Measurements from ENCODE around the gene TSNAXIP1. TPM values are rescaled to one million over a fixed set of nuclear protein-coding genes. Genes with fewer than 3 reads are reported as not detected.

TSNAXIP1 gene
- total RNA-seq, 1 donor = 0.99 TPM

DNA sequence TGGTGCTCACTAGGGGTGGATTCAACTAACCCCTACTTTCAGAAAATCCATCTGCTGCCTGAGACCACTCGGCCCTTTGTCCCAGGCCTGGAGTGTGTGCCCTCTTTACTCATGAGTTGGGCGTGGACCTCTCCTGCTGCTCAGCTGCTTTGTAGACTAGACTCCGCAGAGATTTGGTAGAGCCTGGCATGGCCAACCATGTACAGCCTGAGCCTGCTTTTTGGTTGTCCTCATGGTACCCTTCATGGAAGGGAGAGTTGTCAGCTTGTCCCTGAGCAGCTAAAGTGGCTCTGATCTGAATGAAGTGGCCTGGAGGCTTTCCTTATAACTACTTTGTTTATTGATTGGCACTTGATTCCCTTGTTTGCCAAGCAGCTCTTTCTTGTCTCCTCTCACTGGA is 67.7 kb downstream of the TSNAXIP1 start:
- TF ChIP-seq, protein P1, sequence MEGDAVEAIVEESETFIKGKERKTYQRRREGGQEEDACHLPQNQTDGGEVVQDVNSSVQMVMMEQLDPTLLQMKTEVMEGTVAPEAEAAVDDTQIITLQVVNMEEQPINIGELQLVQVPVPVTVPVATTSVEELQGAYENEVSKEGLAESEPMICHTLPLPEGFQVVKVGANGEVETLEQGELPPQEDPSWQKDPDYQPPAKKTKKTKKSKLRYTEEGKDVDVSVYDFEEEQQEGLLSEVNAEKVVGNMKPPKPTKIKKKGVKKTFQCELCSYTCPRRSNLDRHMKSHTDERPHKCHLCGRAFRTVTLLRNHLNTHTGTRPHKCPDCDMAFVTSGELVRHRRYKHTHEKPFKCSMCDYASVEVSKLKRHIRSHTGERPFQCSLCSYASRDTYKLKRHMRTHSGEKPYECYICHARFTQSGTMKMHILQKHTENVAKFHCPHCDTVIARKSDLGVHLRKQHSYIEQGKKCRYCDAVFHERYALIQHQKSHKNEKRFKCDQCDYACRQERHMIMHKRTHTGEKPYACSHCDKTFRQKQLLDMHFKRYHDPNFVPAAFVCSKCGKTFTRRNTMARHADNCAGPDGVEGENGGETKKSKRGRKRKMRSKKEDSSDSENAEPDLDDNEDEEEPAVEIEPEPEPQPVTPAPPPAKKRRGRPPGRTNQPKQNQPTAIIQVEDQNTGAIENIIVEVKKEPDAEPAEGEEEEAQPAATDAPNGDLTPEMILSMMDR (IDR thresholded peaks at IDR 0.05; ENCODE audit: insufficient read depth, low read length) = no peak
- no peak for DNase-seq (ENCODE audit: low read depth)
- peak overlapping the region; percentile 89 for H3K4me3 ChIP-seq (ENCODE audit: low read depth, low read length)

DNA sequence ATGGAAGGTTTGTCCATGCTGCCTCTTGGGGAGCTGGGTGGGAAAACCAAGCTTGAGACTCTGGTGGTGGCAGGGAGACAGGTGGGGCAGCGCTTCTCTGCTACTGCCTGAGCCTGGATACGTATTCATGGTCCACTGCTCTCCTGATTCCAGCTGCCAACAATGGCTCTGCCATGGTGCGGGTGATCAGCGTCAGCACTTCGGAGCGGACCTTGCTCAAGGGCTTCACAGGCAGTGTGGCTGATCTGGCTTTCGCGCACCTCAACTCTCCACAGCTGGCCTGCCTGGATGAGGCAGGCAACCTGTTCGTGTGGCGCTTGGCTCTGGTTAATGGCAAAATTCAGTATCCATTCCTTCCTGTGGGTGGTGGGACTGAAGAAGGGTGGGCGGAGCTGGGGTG is 70.4 kb downstream of the TSNAXIP1 start:
- H3K4me3 ChIP-seq (ENCODE audit: low read depth, low read length) = no peak overlapping the region
- TF ChIP-seq, protein P1 (IDR thresholded peaks at IDR 0.05; ENCODE audit: insufficient read depth, low read length) = no peak
- no peak for DNase-seq (ENCODE audit: low read depth)

Small RNA genes within 50 kb of the gene (small RNA-seq; reads per million reads assigned to genes)
- not detected for gene AC040162.2

Other genes with a start within 250 kb of the TSNAXIP1 start
- 22.1 and 34.3 TPM in 2 replicates for gene CTCF, start 244.4 kb upstream of the TSNAXIP1 start, total RNA-seq (ENCODE audit: low replicate concordance)
- gene CARMIL2, start 161.7 kb upstream of the TSNAXIP1 start, total RNA-seq (ENCODE audit: low replicate concordance) = 0.09 and 0.49 TPM in 2 replicates
- gene ACD, start 146.6 kb upstream of the TSNAXIP1 start, total RNA-seq (ENCODE audit: low replicate concordance) = 8.8 and 23.1 TPM in 2 replicates
- gene PARD6A, start 145.9 kb upstream of the TSNAXIP1 start, total RNA-seq (ENCODE audit: low replicate concordance) = 1.4 TPM in 1 of 2 replicates, not detected in the other
- gene ENKD1, start 140.1 kb upstream of the TSNAXIP1 start, total RNA-seq (ENCODE audit: low replicate concordance) = 14.1 and 19.2 TPM in 2 replicates
- gene C16orf86, start 140.1 kb upstream of the TSNAXIP1 start, total RNA-seq (ENCODE audit: low replicate concordance) = 3.3 and 14.8 TPM in 2 replicates
- gene GFOD2, start 87.6 kb upstream of the TSNAXIP1 start, total RNA-seq (ENCODE audit: low replicate concordance) = 11.9 and 14.1 TPM in 2 replicates
- 3.1 and 6.4 TPM in 2 replicates for gene RANBP10, start 329 bp upstream of the TSNAXIP1 start, total RNA-seq (ENCODE audit: low replicate concordance)
- gene THAP11, start 35.4 kb downstream of the TSNAXIP1 start, total RNA-seq (ENCODE audit: low replicate concordance) = 19.8 and 21.1 TPM in 2 replicates
- gene NUTF2, start 40.0 kb downstream of the TSNAXIP1 start, total RNA-seq (ENCODE audit: low replicate concordance) = 24.4 and 155 TPM in 2 replicates
- 28.9 and 39.9 TPM in 2 replicates for gene CENPT, start 40.8 kb downstream of the TSNAXIP1 start, total RNA-seq (ENCODE audit: low replicate concordance)
- 29.1 and 47.4 TPM in 2 replicates for gene EDC4, start 66.2 kb downstream of the TSNAXIP1 start, total RNA-seq (ENCODE audit: low replicate concordance)
- gene NRN1L, start 78.0 kb downstream of the TSNAXIP1 start, total RNA-seq (ENCODE audit: low replicate concordance) = not detected in 2 replicates
- gene PSKH1, start 86.4 kb downstream of the TSNAXIP1 start, total RNA-seq (ENCODE audit: low replicate concordance) = 11.0 and 19.8 TPM in 2 replicates
- 0.27 and 4.6 TPM in 2 replicates for gene CTRL, start 125.0 kb downstream of the TSNAXIP1 start, total RNA-seq (ENCODE audit: low replicate concordance)
- 22.7 and 42.4 TPM in 2 replicates for gene PSMB10, start 130.0 kb downstream of the TSNAXIP1 start, total RNA-seq (ENCODE audit: low replicate concordance)
- gene LCAT, start 137.2 kb downstream of the TSNAXIP1 start, total RNA-seq (ENCODE audit: low replicate concordance) = 2.7 and 5.2 TPM in 2 replicates
- 32.1 and 65.6 TPM in 2 replicates for gene SLC12A4, start 161.7 kb downstream of the TSNAXIP1 start, total RNA-seq (ENCODE audit: low replicate concordance)
- gene DPEP3, start 173.6 kb downstream of the TSNAXIP1 start, total RNA-seq (ENCODE audit: low replicate concordance) = not detected in 2 replicates
- gene DPEP2, start 192.6 kb downstream of the TSNAXIP1 start, total RNA-seq (ENCODE audit: low replicate concordance) = not detected in 2 replicates
- gene DPEP2NB, start 209.0 kb downstream of the TSNAXIP1 start, total RNA-seq (ENCODE audit: low replicate concordance) = not detected in 2 replicates
- gene DDX28, start 216.3 kb downstream of the TSNAXIP1 start, total RNA-seq (ENCODE audit: low replicate concordance) = 5.6 and 9.9 TPM in 2 replicates
- gene DUS2, start 216.4 kb downstream of the TSNAXIP1 start, total RNA-seq (ENCODE audit: low replicate concordance) = 12.9 and 14.6 TPM in 2 replicates

All from fibroblast of the aortic adventitia (primary cell).